SK-MEL-5 (cell line): ENCODE data around the gene FRMPD4. TPM values are rescaled to one million over a fixed set of nuclear protein-coding genes. Genes with fewer than 3 reads are reported as not detected.

Experiments
- DNase-seq: peaks from one replicate; pipeline ENCODE4 v3.0.0-alpha.2; 2016; ENCODE audit warnings: low read depth, low spot score
- in situ Hi-C: cut with HindIII; loops from 2 replicates; pipeline ENCODE4 v1.10.0; 2016; ENCODE audit warnings: low sequenced_read_pairs, high pct_unique_total_duplicates, low pct_unique_long_range_greater_than_20kb
- total RNA-seq: library from RNA; depleted of rRNA; stranded (reverse); fragments of >200 nt; shearing (Covaris generic); gene quantifications from 2 replicates; pipeline ENCODE4 v1.2.3, GENCODE V29; 2014

Gene FRMPD4
- total RNA-seq, 1 experiment from 2014 or later = not detected

GRCh38 chrX:12702509-12703091, 564.3 kb downstream of the FRMPD4 start:
- DNase-seq = peak; percentile 63
- in situ Hi-C loops = no loop called here

- in situ Hi-C loops = no loop called here
- DNase-seq = peak; percentile 92
These were observed 566.4 kb downstream of the FRMPD4 start for GRCh38 chrX:12704706-12705105.

GRCh38 chrX:12709047-12709446, 570.8 kb downstream of the FRMPD4 start:
- in situ Hi-C loops = no loop called here
- DNase-seq = no peak

GRCh38 chrX:12711435-12712040, 573.3 kb downstream of the FRMPD4 start:
- in situ Hi-C loops = no loop called here
- no peak for DNase-seq

- in situ Hi-C loops = no loop called here
These were observed 578.3 kb downstream of the FRMPD4 start for GRCh38 chrX:12716574-12716973.

GRCh38 chrX:12719837-12720236, 581.6 kb downstream of the FRMPD4 start:
- DNase-seq = no peak
- in situ Hi-C loops = no loop called here

More at GRCh38 chrX:12716574-12716973, 578.3 kb downstream of the FRMPD4 start:
- DNase-seq = no peak

- no peak for DNase-seq
- in situ Hi-C loops = no loop called here
These were observed 582.8 kb downstream of the FRMPD4 start for GRCh38 chrX:12721042-12721441.

- no peak for DNase-seq
- in situ Hi-C loops = no loop called here
These were observed 584.0 kb downstream of the FRMPD4 start for GRCh38 chrX:12722314-12722713.

GRCh38 chrX:12741416-12741815, 603.1 kb downstream of the FRMPD4 start:
- DNase-seq = no peak
- in situ Hi-C loops = no loop called here

- DNase-seq = no peak
- in situ Hi-C loops = no loop called here
These were observed 609.2 kb downstream of the FRMPD4 start for GRCh38 chrX:12747433-12747832.

- in situ Hi-C loops = no loop called here
- DNase-seq = no peak
These were observed 613.6 kb downstream of the FRMPD4 start for GRCh38 chrX:12751887-12752286.

- DNase-seq = no peak
- in situ Hi-C loops = no loop called here
These were observed 615.1 kb downstream of the FRMPD4 start for GRCh38 chrX:12753366-12753765.

- in situ Hi-C loops = no loop called here
- DNase-seq = no peak
These were observed 620.0 kb downstream of the FRMPD4 start for GRCh38 chrX:12758291-12758690.

- in situ Hi-C loops = no loop called here
- no peak for DNase-seq
These were observed 629.6 kb downstream of the FRMPD4 start for GRCh38 chrX:12767856-12768255.

GRCh38 chrX:12768491-12768890, 630.2 kb downstream of the FRMPD4 start:
- DNase-seq = no peak
- in situ Hi-C loops = no loop called here

- DNase-seq = peak; percentile 38
- in situ Hi-C loops = no loop called here
These were observed 632.2 kb downstream of the FRMPD4 start for GRCh38 chrX:12770440-12770839.

GRCh38 chrX:12771445-12772069, 633.3 kb downstream of the FRMPD4 start:
- DNase-seq = peak; percentile 75
- in situ Hi-C loops = no loop called here
